ENCODE data around the gene RNF220. TPM values are rescaled to one million over a fixed set of nuclear protein-coding genes. Genes with fewer than 3 reads are reported as not detected.
A peak's percentile ranks its signal among the peaks of the same experiment; 100 is the strongest.

RNF220 gene
- total and polyA plus RNA-seq, 9 of the 15 experiments (the other 6 are each of a cell fraction or from before 2014, with no cell fraction given), result 5.1 to 117 (median 66.9) TPM

GRCh38 chr1:44485229-44485933 is 80.3 kb downstream of the RNF220 start (continued):
- TF ChIP-seq ELK1 (CRISPR knock-in tag; IDR thresholded peaks at IDR 0.05) (no peak), HMG20B (CRISPR knock-in tag; IDR thresholded peaks at IDR 0.05) (no peak), NFATC3 (IDR thresholded peaks at IDR 0.05) (peak; percentile 51; the same call in 1 of the 2 replicates), NEUROD1 (IDR thresholded peaks at IDR 0.05; ENCODE audit: borderline replicate concordance, low read depth, low read length, partially characterized antibody) (peak; percentile 61), ZNF197 (CRISPR knock-in tag; IDR thresholded peaks at IDR 0.05; ENCODE audit: low read depth) (peak; percentile 73; the same call in 1 of the 2 replicates), JUND (IDR thresholded peaks at IDR 0.05; ENCODE audit: borderline replicate concordance, low read depth, low read length) (peak; percentile 94), JUND (tag; IDR thresholded peaks at IDR 0.05; ENCODE audit: borderline replicate concordance, low read depth, low read length) (peak; percentile 91; the same call in 2 of the 3 replicates), NCOR1 (IDR thresholded peaks at IDR 0.05) (peak; percentile 92), ZBTB1 (CRISPR knock-in tag; IDR thresholded peaks at IDR 0.05; ENCODE audit: borderline replicate concordance, low read depth) (no peak)

All from K562 (cell line).